GM19467 (cell line): ENCODE measurements around the gene BBS12.

ENCODE experiments used
- ATAC-seq: cut with Tn5 transposase; IDR thresholded peaks from one replicate; pipeline ENCODE4 v1.9.1; 2021; ENCODE audit warnings: mild to moderate bottlenecking, moderate library complexity; ENCODE audit not compliant: unreplicated experiment

The BBS12 gene

GRCh38 chr4:122793811-122794210 lies 61.3 kb downstream of the BBS12 start:
- no peak for ATAC-seq
